Ishikawa (cell line): Measurements from ENCODE around the gene ZFAND3.

Experiments used
- CEBPB ChIP-seq: IDR thresholded peaks from 2 replicates; pipeline ENCODE4 v1.6.1; 2012
- CREB1 ChIP-seq: IDR thresholded peaks from 2 replicates; pipeline ENCODE4 v1.6.1; 2012; ENCODE audit warnings: low read depth
- EGR1 ChIP-seq: IDR thresholded peaks from 2 replicates; pipeline ENCODE4 v1.6.1; 2012
- EP300 ChIP-seq: IDR thresholded peaks from 2 replicates; pipeline ENCODE4 v1.6.1; 2012; ENCODE audit warnings: borderline replicate concordance
- FOXM1 ChIP-seq: IDR thresholded peaks from 2 replicates; pipeline ENCODE4 v1.6.1; 2012; ENCODE audit warnings: low read depth, borderline replicate concordance
- MAX ChIP-seq: IDR thresholded peaks from 2 replicates; pipeline ENCODE4 v1.6.1; 2012
- NFIC ChIP-seq: IDR thresholded peaks from 2 replicates; pipeline ENCODE4 v1.6.1; 2012
- RAD21 ChIP-seq: IDR thresholded peaks from 2 replicates; pipeline ENCODE4 v1.6.1; 2012; ENCODE audit warnings: low read depth
- REST ChIP-seq: IDR thresholded peaks from 2 replicates; pipeline ENCODE4 v1.6.1; 2012; ENCODE audit warnings: low read depth, mild to moderate bottlenecking
- TAF1 ChIP-seq: IDR thresholded peaks from 2 replicates; pipeline ENCODE4 v1.6.1; 2012; ENCODE audit warnings: low read depth, mild to moderate bottlenecking
- TCF12 ChIP-seq: IDR thresholded peaks from 2 replicates; pipeline ENCODE4 v1.6.1; 2012; ENCODE audit warnings: low read depth
- TEAD4 ChIP-seq: IDR thresholded peaks from 2 replicates; pipeline ENCODE4 v1.6.1; 2012
- USF1 ChIP-seq: IDR thresholded peaks from 2 replicates; pipeline ENCODE4 v1.6.1; 2012
- YY1 ChIP-seq: IDR thresholded peaks from 2 replicates; pipeline ENCODE4 v1.6.1; 2012; ENCODE audit warnings: low read depth
- ZBTB7A ChIP-seq: IDR thresholded peaks from 2 replicates; pipeline ENCODE4 v1.6.1; 2012; ENCODE audit warnings: low read depth

Gene ZFAND3

GRCh38 chr6:37979392-37980221 lies 160.1 kb downstream of the ZFAND3 start:
- no peak for TF ChIP-seq EGR1
- no peak for TF ChIP-seq EP300
- TF ChIP-seq YY1, result no peak
- TF ChIP-seq REST, result no peak
- no peak for TF ChIP-seq RAD21
- no peak for TF ChIP-seq FOXM1
- no peak for TF ChIP-seq TCF12
- TF ChIP-seq TAF1, result no peak
- TF ChIP-seq TEAD4, result no peak
- TF ChIP-seq CEBPB, result no peak
- no peak for TF ChIP-seq CREB1
- no peak for TF ChIP-seq MAX
- TF ChIP-seq ZBTB7A, result no peak
- no peak for TF ChIP-seq USF1
- TF ChIP-seq NFIC, result no peak

GRCh38 chr6:37980222-37980595 lies 160.7 kb downstream of the ZFAND3 start:
- TF ChIP-seq YY1, result no peak
- no peak for TF ChIP-seq USF1
- no peak for TF ChIP-seq EP300
- no peak for TF ChIP-seq NFIC
- TF ChIP-seq TCF12, result no peak
- TF ChIP-seq REST, result no peak
- TF ChIP-seq FOXM1, result no peak
- TF ChIP-seq TEAD4, result no peak
- TF ChIP-seq ZBTB7A, result no peak
- no peak for TF ChIP-seq TAF1
- TF ChIP-seq CREB1, result no peak
- TF ChIP-seq MAX, result no peak
- TF ChIP-seq CEBPB, result no peak

GRCh38 chr6:37981626-37982025 lies 162.1 kb downstream of the ZFAND3 start:
- TF ChIP-seq FOXM1, result no peak
- no peak for TF ChIP-seq NFIC
- no peak for TF ChIP-seq YY1
- no peak for TF ChIP-seq EP300
- no peak for TF ChIP-seq REST
- TF ChIP-seq TEAD4, result no peak
- no peak for TF ChIP-seq CEBPB
- no peak for TF ChIP-seq RAD21
- no peak for TF ChIP-seq EGR1
- no peak for TF ChIP-seq USF1
- no peak for TF ChIP-seq CREB1
- no peak for TF ChIP-seq TAF1
- TF ChIP-seq MAX, result no peak
- no peak for TF ChIP-seq TCF12
